GM21526 (cell line): Measurements from ENCODE around the gene ACACA.

Experiments used
- ATAC-seq: cut with Tn5 transposase; IDR thresholded peaks from one replicate; pipeline ENCODE4 v1.9.1; 2021; ENCODE audit warnings: moderate library complexity; ENCODE audit not compliant: unreplicated experiment, low FRiP score

Gene ACACA

DNA sequence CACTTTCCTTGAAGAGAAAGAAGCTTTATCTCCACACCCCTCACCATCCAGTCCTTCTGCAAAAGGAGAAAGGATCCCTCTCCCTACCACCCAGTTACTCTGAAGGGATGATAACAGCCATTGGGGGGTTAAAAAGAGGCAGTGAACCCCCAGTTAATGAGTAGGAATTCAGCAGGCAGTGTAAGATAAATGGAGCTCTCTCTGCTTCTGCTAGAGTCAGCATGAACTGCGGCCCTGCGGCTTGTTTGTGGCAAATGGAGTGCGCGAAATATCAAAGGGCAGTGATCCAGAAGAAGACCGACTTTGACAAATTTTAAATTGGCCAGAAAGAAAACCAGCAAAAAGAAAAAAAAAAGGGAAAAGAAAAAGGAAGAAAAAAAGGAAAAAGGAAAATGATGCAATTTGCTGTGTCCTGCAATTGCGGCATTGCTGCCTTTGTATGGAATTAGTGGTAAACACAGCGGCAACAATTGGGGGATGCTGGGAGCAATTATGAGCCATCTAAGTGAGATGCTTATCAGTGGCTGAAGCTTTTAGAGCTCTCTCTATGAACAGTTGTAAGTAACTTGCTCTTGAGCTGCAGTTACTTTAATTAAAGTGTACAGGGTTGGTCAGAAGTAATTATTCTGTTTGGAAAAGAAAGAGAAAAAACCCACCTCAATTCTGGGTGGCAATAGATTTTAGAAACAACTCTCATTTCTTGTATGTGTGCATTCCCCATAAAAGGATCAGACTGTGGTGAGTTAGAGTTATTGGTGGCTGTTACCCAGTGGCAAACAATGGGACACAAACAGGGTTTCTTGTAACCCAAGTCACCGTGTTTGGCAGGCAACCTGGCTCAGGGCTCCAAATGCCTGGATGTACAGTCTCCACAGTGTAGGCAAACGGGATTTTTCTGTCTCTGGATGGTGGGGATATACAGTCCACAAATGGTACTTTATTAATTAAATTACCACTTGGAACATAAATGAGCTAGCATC is 296.6 kb downstream of the ACACA start:
- no peak for ATAC-seq

DNA sequence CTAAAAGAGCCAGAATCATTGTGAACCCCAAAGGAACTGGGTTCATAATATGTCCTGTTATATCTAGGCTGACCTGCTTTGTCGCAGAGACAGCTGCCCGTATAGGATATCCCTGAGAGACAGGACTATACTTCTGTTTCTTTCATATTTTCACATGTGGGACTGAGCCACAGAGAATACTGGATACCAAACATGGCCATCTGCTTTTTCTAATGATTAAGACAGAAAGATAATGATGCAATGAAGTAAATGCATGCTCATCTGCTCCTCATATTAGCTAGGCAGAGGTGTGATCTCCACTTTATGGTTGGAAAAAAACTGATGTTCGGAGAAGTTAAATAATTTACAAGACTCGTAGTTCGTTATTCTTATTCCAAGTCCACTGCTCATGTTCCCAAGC is 297.5 kb downstream of the ACACA start:
- ATAC-seq, result no peak

DNA sequence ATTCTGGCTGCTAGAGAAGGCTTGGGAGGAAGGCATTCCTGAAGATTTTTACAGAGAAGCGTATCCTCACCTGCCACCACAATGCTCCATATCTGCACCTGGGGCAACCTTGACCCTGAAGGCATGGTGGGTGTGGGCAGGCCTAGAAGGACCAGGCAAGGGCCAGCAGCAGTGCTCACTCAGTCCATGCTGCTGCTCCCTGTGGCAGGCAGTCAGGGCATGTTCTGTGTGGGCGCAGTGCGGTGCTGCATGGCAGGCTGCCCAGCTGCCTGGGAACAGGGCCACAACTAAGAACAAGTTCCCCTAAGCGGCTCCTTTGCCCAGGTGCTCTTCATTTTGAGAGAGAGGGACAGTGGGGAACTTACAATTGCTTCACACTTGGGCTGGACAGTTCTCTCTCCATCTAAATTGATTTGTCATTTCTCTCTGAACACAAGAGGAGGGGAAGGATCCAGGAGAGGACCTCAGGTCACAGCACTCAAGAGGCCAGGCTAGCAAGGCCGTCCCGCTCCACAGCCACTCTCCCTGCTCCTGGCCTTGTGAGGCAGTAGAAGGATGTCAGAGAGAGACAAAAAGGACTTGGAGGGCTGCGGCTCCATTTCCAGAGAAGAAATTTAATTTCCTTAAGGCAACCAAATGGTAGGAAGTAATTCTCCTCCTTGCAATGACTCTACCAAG is 299.1 kb downstream of the ACACA start:
- no peak for ATAC-seq

DNA sequence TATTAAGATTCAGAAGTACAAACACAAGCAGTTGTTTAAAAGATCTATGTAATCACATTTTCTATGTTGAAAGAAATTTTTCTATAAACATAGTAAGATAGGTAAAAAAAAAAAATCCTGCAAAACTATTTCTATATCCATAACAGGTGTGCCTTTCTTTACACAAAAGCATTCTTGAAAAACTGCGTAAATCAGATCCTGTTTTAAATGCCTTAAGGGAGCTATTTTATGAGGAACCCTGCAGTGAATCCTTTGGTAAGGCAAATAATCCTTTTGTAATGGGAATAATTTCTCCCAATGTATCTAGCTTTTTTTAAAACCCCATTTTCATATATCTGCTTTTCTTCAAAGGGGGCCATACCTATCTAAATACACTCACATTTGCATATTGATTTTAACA is 300.6 kb downstream of the ACACA start:
- no peak for ATAC-seq

DNA sequence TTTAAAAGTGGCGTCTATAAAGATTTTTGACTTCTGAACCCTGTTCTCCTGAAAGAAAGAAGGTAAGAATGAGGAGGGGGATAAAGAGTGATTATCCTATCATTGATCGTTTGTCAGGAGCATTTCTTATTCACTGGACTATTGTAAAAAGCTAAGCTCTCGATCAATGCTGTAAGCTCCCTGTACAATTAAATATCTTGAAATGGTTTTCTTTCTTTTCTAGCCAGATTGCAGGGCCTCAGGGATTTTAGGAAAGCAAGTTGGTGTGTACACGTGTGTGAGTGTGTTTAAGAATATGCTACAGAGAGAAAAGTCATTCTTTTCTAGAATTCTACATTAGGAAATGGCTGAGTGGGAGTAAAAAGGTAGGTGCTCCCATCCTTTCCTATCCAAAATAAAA is 303.4 kb downstream of the ACACA start:
- ATAC-seq, result no peak

DNA sequence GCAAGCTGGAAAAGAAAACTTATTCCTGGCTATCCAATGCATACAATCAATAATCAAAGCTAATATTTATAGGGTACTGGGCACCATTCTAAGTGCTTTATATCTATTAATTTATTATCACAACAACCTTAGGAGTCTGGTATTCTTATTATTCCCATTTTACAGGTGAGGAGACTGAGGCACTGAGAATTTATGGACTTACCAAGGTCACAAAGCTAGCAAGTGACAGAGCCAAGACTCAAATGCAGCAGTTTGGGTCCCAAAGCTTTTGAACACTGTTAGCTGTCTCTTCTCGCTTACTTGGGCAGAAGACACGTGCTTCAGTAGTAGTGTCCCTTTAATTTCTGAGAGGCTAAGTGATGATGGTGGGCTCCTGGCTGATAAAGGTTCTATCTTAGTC is 305.3 kb downstream of the ACACA start:
- ATAC-seq, result no peak

DNA sequence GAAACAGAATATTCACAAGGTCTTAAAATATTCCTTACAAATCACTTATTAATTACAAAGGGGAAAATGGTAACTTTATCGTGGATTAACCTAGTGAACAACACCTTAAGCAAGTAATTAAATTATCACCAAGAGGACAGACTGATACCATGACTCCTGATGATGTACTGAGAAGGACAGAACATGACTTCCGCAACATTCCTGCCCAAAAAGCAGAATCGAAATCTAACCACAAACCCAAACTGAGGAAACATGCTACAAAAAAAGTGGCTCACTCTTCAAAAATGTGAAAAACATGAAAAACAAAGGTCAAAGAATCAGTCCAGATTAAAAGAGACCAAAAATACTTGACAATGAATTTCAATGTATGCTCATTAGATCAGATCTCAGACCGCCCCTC is 306.4 kb downstream of the ACACA start:
- no peak for ATAC-seq

DNA sequence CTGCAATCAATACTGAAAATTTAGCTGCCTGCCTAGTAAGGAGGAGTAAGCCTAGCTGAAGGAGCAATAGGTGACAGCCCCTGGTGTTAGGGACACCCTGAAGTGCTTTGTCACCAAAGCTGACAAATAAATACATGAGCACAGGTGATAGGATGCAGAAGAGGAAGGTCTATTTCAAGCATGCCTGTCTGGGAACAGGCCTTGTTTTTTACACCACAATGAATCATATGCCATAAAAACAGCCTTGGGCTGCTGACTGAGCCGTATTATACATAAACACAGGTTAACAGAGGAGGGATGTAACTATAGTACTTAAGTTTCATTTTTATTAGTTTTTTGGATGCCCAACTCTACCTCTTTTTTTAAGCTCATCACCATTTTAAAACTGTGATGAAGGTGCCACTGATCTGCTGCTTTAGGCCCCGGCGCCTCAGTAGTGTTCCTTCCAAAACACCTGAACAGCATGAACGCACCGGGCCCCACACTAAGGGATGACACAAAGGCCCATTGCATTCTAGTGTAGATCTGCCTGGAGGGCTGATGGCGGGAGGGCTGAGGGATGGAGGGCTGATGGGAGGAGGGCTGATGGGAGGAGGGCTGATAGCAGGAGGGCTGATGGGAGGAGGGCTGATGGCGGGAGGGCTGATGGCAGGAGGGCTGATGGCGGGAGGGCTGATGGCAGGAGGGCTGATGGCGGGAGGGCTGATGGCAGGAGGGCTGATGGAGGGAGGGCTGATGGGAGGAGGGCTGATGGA is 307.5 kb downstream of the ACACA start:
- ATAC-seq, result no peak

DNA sequence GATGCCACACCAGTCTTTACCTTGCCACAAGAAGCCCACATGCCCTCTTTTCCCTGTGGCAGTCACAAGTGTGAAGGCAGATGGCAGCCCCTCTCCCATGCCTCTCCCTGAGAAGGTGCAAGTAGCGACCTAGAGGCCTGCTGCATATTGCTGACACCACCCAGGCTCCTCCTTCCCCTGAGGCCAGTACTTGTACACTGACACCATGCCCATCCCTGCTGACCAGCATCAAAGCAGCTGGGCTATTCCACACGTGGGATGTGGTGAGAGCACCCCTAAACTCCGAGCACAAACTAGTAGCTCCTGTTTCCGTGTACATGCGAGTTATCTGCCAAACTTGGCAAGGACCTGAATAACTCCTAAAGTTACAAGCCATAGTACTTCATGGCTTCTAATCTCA is 308.5 kb downstream of the ACACA start:
- no peak for ATAC-seq

DNA sequence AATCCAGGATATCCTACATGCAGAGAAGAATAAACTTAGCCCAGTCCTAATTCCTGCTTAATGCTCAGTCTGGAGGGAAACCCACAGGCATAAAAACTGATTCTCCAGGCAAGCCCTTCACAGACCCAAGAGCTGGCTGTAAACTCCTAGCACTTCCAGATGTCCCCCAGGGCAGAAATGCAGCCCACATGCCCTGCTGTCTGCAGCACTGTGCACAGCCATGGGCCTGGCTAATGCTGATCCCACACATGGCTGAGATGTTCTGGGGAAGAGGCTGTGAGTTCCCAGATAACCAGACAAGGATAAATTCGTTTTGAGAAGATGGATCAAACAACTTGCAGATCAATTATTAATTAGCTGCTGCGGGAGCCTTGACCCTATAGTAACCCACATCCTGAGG is 309.5 kb downstream of the ACACA start:
- no peak for ATAC-seq

DNA sequence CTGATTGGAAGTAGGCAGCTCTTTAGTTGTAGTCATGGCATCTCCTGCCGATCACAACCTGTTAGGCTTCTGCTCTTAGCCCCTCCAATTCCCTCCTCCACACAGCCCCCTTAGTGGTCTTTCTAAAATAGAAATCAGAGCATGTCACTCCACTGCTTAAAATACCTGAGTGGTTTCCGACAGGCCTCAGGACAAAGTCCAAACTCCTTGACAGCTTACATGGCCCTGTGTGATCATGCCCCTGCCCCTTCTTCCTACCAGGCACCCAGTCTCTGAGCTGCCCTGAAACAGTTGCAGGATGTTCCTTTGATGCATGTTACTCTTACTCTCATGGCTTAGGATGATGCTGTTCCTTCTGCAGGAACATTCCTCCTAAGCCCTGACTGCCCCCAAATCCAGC is 310.6 kb downstream of the ACACA start:
- ATAC-seq, result no peak

DNA sequence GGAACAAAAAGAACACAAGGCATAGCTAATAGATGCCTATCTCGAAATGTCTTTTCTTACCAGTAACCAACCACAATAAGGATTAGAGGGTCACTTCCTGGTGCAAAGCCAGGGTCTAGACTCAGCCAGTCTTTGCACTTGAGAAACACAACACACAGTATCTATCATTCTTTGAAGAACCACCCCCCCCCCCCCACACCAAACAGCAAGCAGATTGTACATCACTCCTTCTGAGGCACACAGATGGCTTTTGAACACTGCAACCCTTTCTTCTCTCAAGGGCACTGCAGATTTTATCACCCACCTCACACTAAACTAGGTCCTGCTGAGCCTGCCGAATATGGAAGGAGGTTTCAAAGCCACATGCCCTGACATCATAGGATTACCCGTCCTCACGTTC is 312.2 kb downstream of the ACACA start:
- no peak for ATAC-seq

DNA sequence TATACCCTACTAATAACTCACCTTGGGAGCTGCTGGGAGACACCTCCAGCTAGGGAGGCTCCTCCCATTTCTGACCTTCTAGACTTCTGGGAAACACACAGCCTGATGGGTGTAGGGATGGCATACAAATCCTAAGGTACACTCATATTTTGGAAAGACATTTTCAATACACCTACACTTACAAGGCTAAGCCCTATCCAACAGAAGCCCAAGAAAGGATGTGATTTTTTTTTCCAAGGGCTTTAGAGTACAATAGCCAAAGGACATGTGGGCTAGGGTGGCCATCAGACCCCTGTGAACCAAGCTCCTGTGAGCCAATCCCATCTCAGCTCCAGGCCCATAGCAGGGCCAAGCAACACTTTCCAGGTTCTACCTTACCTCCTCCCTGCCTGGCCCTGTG is 313.9 kb downstream of the ACACA start:
- ATAC-seq, result no peak

DNA sequence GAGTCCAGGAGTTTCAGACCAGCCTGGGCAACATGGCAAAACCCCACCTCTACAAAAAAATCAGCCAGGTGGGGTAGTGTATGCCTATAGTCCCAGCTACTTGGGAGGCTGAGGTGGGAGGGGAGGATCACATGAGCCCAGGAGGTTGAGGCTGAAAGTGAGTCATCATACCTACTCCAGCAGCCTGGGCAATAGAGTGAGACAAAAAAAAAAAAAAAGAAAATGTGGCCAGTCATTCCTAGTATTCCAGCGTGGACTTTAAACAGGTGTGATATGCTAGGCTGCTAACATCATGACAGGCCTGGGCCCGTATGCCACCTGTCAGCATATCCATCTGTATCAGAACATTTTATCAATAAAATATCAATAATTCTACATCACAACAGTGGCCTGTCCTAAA is 314.6 kb downstream of the ACACA start:
- no peak for ATAC-seq

DNA sequence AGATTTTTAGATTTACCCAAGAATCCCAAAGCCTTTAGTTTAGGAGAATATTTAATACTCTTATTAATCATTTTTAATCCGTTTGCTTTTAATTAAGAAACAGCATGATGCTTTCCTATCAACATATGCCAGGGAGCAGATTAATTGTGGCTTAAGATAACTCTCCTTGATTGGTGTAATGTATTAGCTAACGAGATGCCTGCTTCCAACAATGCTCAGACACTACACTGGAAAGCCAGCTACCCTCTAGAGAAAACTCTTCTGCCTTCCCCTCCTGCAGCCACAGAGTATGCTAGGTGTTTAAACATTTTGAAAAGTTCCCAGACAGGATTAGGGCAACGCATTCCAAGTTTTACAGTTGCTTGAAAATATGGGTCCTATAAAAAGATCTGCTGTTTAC is 315.7 kb downstream of the ACACA start:
- ATAC-seq, result no peak

DNA sequence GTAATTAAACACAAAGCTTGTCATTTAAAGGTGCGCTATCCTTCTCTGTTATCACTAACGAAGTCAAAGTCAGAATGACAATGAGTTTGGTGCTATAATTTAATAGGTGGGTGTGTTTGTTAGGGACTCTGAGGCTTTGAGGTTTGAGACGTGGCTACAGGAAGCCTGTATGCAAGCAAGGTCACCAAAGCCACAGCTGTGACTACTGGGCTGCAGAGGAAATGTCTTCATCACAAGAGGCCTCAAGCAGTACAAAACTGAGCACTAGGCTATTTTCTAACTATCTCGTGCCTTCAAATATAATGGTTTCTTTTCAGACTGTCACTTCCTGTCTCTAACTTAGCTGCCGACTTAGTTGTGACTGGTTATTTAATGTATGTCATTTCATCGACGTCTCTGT is 316.7 kb downstream of the ACACA start:
- no peak for ATAC-seq

DNA sequence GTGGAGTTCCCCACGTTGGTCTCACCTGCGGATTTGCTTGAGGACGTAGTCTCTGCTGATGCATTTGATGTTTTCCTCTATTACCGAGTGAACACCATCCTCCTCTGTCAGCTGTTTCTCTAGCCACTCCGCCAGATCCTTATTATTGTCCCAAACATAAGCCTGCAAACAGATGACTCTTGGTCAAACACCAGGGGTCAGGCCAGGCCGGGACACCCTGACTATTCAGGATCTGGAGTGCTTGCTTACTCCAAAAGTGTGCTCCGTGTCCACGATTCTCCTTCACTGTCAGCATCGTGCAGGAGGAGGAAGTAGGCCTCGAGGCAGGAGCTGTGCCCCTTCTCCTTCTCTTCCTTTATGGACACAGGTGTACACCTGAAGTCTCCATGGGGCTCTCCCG is 317.7 kb downstream of the ACACA start:
- ATAC-seq, result no peak

DNA sequence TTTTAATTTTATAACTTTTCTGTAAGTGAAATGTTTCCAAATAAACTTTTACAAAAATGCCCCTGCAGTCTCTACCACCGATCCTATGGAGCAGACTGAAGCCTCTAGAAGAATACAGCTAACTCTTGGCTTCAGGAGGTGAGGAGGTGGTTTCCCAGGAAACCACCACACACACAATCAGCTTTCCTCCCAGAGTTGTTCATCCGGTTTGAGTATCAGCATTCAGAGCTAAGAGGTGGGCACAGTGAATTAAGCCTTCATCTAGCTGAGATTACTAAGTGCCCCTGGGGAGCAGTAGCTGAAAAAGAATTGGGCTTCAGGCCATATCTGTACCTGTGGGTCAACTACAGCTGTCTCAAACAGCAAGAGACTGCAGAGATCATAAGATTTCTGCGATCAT is 318.2 kb downstream of the ACACA start:
- no peak for ATAC-seq

DNA sequence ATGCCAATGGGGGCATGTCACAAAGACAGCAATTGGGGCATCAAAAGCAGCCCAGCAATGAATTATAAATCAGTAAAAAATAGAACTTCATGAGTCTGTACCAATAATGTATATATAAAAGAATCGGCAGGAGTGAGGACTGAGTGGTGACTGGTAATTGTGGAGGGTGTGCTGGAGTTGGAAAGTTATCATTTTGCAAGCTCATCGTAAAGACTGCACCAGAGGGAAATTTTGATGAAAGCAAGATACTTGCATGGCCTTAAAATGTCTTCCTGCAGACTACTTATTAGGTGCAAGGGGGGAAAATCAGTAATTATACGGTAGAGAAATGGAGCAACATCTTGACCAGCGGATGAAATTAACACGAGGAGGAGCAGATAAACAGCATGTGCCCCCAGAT is 319.0 kb downstream of the ACACA start:
- no peak for ATAC-seq

DNA sequence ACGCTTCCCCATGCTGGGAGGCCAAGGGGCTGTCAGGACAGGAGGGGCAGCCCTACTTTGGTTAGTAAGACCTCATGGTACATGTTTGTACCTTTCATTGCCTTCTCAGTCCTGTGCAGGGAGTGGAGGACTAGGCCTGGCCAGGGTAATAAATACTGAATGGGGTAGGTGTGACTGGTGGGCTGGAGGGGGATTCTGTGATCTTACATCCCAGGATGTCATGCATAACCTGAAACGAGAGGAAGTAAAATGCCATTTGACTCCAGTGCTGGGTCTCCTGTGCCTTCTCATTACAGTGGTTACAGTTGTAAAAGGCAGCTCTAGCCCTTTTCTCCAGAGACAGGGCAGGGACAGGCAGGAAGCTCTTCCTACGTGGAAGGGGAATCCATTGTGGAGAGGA is 319.7 kb downstream of the ACACA start:
- ATAC-seq, result no peak

DNA sequence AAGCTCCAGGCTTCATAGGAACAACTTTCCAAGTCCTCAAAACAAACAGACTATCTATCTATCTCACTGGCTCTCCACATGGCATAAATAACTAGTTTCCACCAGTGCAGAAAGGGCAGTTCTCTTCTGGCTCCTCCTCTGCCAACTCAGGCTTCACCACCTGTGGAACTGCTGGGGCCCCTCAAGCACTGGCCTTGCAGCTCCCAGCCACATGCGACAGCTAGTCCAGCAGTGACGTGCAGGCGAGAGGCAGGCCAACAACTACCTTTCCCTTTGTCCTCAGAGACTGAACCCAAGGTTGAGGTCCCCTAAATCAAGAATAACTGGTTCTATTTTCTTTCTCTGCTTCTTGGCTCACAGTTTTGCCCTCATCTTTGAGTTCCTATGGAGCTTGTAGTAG is 320.3 kb downstream of the ACACA start:
- no peak for ATAC-seq
